Neural progenitor cell (in vitro differentiated cells): ENCODE measurements around the gene CKS1B. TPM values are rescaled to one million over a fixed set of nuclear protein-coding genes. Genes with fewer than 3 reads are reported as not detected.

Experiments used
- DNase-seq: peaks from one replicate; pipeline ENCODE4 v3.0.0-alpha.2; 2016; ENCODE audit warnings: low spot score
- H2AFZ ChIP-seq: fragments of 200-600 bp; sonication (generic); replicated peaks from 2 replicates; pipeline ENCODE4 v1.6.1; 2016; ENCODE audit warnings: antibody characterized with exemption
- H3F3A ChIP-seq: fragments of 200-600 bp; sonication (generic); 2 replicates; pipeline ENCODE4 v1.6.1; 2016; ENCODE audit warnings: antibody characterized with exemption, low read depth
- H3K27ac ChIP-seq: fragments of 200-600 bp; sonication (generic); 2 replicates; pipeline ENCODE4 v1.5.1; 2016; ENCODE audit warnings: mild to moderate bottlenecking
- H3K27me3 ChIP-seq: fragments of 200-600 bp; sonication (generic); 2 replicates; pipeline ENCODE4 v1.6.1; 2016; ENCODE audit warnings: mild to moderate bottlenecking, moderate library complexity
- H3K36me3 ChIP-seq: fragments of 200-600 bp; sonication (generic); 2 replicates; pipeline ENCODE4 v1.5.1; 2016
- H3K4me1 ChIP-seq: fragments of 200-600 bp; sonication (generic); 2 replicates; pipeline ENCODE4 v1.6.1; 2016; ENCODE audit warnings: mixed run types
- H3K4me2 ChIP-seq: fragments of 200-600 bp; sonication (generic); 2 replicates; pipeline ENCODE4 v1.6.1; 2016
- H3K4me3 ChIP-seq: fragments of 200-600 bp; sonication (generic); 2 replicates; pipeline ENCODE4 v1.5.1; 2016
- H3K79me2 ChIP-seq: fragments of 200-600 bp; sonication (generic); 2 replicates; pipeline ENCODE4 v1.6.1; 2016; ENCODE audit warnings: low read depth
- H3K9ac ChIP-seq: fragments of 200-600 bp; sonication (generic); 2 replicates; pipeline ENCODE4 v1.6.1; 2016
- H3K9me3 ChIP-seq: fragments of 200-600 bp; sonication (generic); 2 replicates; pipeline ENCODE4 v1.5.1; 2016; ENCODE audit warnings: low read depth
- H4K20me1 ChIP-seq: fragments of 200-600 bp; sonication (generic); 2 replicates; pipeline ENCODE4 v1.6.1; 2016; ENCODE audit warnings: low read depth
- H3K27ac Mint-ChIP-seq: 3 replicates; pipeline ENCODE4 v1.8.0; 2021; ENCODE audit warnings: mixed read lengths
- H3K27me3 Mint-ChIP-seq: 2 replicates; pipeline ENCODE4 v1.8.0; 2022; ENCODE audit warnings: low read depth, mild to moderate bottlenecking, inconsistent platforms, moderate library complexity, mixed read lengths; ENCODE audit not compliant: insufficient read depth
- H3K36me3 Mint-ChIP-seq: 3 replicates; pipeline ENCODE4 v1.8.0; 2021; ENCODE audit warnings: mixed read lengths
- H3K4me1 Mint-ChIP-seq: 3 replicates; pipeline ENCODE4 v1.8.0; 2021; ENCODE audit warnings: mixed read lengths
- H3K4me3 Mint-ChIP-seq: 3 replicates; pipeline ENCODE4 v1.8.0; 2021; ENCODE audit warnings: mild to moderate bottlenecking, moderate library complexity, mixed read lengths
- H3K9me3 Mint-ChIP-seq: 3 replicates; pipeline ENCODE4 v1.8.0; 2020; ENCODE audit warnings: mixed read lengths
- EZH2 ChIP-seq: fragments of 200-600 bp; sonication (generic); IDR thresholded peaks from 2 replicates; pipeline ENCODE4 v1.6.1; 2017; ENCODE audit warnings: antibody characterized with exemption, mild to moderate bottlenecking, moderate library complexity
- EZH2phosphoT487 ChIP-seq: fragments of 200-600 bp; sonication (generic); IDR thresholded peaks from 2 replicates; pipeline ENCODE4 v1.6.1; 2017; ENCODE audit warnings: antibody characterized with exemption
- total RNA-seq: library from RNA; depleted of rRNA; stranded (reverse); fragments of >200 nt; gene quantifications from 2 replicates; pipeline ENCODE4 v1.2.3, GENCODE V29; 2015; ENCODE audit warnings: low replicate concordance
- TF ChIP-seq, protein P1 (sequence below): fragments of 200-600 bp; sonication (generic); IDR thresholded peaks from 2 replicates; pipeline ENCODE4 v1.5.1; 2017; ENCODE audit warnings: antibody characterized with exemption, mild to moderate bottlenecking

CKS1B gene
- total RNA-seq, 1 donor from 2014 or later, result 297 TPM

DNA sequence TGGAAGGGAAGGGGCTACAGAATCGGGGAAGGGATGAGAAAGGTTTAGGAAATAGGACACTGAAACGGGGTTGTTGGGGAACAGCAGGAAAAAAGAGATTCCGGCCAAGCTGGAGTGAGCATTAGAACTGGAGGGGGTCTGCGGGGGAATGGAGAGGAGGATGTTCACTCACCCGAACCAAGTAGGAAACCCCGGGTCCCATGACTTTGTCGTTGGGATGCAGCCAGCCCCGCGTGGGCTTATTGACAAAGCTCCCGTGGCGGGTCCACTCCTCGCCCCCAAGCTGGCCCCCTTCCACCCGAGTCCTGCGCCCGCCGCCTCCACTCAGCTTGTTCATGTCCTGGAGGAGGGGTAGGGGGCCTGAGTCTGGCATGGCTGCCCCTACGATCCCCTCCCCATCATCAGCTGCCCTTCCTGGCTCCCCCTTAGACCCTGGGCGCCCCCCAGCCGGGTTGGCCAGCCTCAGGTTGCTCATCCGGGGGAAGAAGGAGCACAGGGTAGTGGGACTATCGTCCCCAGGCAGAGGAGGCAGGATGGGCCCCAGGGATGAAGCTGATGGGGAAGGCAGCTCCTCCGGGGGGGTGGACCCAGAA, 4.5 kb upstream of the CKS1B start:
- DNase-seq, result peak; percentile 33
- Histone ChIP-seq H4K20me1 (peaks cover 13% of the 10 kb centered on the region), H3K9me3 (no peaks in the 10 kb centered on the region), H3F3A (peaks cover 40% of the 10 kb centered on the region), H3K27ac (no peak overlapping the region), H3K27me3 (no peaks in the 10 kb centered on the region), H3K4me1 (peaks cover 35% of the 10 kb centered on the region), H3K9ac (peak overlapping the region; percentile 51), H2AFZ (no peak overlapping the region), H3K36me3 (no peaks in the 10 kb centered on the region), H3K4me2 (peak overlapping the region; percentile 91), H3K4me3 (peak overlapping the region; percentile 51), H3K79me2 (peaks cover 46% of the 10 kb centered on the region)
- H3K27me3 Mint-ChIP-seq, result peaks cover 3% of the 10 kb centered on the region
- peaks cover 40% of the 10 kb centered on the region for H3K4me1 Mint-ChIP-seq
- H3K9me3 Mint-ChIP-seq, result no peaks in the 10 kb centered on the region
- H3K27ac Mint-ChIP-seq, result peak overlapping the region; percentile 38
- H3K4me3 Mint-ChIP-seq, result peak overlapping the region; percentile 83
- H3K36me3 Mint-ChIP-seq, result peaks cover 12% of the 10 kb centered on the region
- no peak for TF ChIP-seq EZH2phosphoT487
- TF ChIP-seq, protein P1, sequence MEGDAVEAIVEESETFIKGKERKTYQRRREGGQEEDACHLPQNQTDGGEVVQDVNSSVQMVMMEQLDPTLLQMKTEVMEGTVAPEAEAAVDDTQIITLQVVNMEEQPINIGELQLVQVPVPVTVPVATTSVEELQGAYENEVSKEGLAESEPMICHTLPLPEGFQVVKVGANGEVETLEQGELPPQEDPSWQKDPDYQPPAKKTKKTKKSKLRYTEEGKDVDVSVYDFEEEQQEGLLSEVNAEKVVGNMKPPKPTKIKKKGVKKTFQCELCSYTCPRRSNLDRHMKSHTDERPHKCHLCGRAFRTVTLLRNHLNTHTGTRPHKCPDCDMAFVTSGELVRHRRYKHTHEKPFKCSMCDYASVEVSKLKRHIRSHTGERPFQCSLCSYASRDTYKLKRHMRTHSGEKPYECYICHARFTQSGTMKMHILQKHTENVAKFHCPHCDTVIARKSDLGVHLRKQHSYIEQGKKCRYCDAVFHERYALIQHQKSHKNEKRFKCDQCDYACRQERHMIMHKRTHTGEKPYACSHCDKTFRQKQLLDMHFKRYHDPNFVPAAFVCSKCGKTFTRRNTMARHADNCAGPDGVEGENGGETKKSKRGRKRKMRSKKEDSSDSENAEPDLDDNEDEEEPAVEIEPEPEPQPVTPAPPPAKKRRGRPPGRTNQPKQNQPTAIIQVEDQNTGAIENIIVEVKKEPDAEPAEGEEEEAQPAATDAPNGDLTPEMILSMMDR, result no peak
- no peak for TF ChIP-seq EZH2

DNA sequence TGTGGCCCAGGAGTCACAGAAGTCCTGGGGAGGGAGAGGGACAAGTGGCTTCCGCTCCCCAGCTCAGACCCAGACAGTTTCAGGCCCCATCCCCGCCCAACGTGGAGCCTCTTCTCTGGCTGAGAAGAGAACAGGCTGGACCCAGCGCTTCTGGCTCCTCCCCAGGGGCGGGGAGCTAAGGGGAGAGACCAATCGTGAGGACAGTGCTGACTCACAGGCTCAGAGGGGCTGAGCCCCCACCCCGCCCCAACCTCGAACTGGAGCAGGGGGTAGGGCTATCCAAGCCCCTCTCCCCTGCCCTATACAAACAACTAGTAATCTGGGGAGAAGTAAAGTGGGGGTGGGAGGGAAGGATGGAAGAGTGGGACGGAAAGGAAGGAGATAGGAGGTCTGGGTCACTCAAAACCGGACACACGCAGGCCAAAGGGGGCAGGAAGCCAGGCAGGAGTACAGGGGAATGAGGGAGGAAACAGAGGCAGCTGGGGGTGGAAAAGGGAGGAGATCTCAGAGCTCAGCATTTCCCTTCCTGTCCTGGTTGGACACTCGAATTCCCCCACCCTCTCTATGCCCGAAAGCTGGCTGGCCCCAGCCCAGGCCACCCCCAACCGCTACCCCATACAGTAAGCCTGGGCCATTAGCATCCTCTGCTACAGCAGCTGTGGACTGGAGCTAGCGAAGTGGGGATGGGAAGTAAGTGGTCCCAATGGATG, 3.7 kb upstream of the CKS1B start, which contains the start of gene SHC1:
Gene SHC1 (minus strand): TSS at position 117 of the 710 bp plus-strand sequence. CDS start 221 bp downstream, outside the sequence.
- H3K79me2 ChIP-seq, result peaks cover 54% of the 10 kb centered on the region
- peak within 1 kb of the TSS; percentile 51 for H3K4me3 ChIP-seq
- H4K20me1 ChIP-seq, result peaks cover 14% of the 10 kb centered on the region
- Mint-ChIP-seq H3K36me3 (peaks cover 7% of the 10 kb centered on the region), H3K27me3 (peaks cover 3% of the 10 kb centered on the region), H3K9me3 (no peaks in the 10 kb centered on the region), H3K4me3 (peak within 1 kb of the TSS; percentile 83), H3K27ac (peak within 1 kb of the TSS; percentile 96), H3K4me1 (peaks cover 40% of the 10 kb centered on the region)
- no peak for TF ChIP-seq EZH2
- TF ChIP-seq EZH2phosphoT487, result no peak
- TF ChIP-seq, protein P1, result no peak
- H2AFZ ChIP-seq, result no peak within 1 kb of the TSS
- no peaks in the 10 kb centered on the region for H3K9me3 ChIP-seq
- H3K36me3 ChIP-seq, result no peaks in the 10 kb centered on the region
- peaks cover 44% of the 10 kb centered on the region for H3F3A ChIP-seq
- peaks cover 35% of the 10 kb centered on the region for H3K4me1 ChIP-seq
- H3K4me2 ChIP-seq, result peak within 1 kb of the TSS; percentile 91
- peak within 1 kb of the TSS; percentile 43 for H3K27ac ChIP-seq
- H3K9ac ChIP-seq, result peak within 1 kb of the TSS; percentile 51
- peak; percentile 96 for DNase-seq
- no peaks in the 10 kb centered on the region for H3K27me3 ChIP-seq

GRCh38 chr1:154971341-154971998, 3.0 kb upstream of the CKS1B start:
- peaks cover 42% of the 10 kb centered on the region for H3K4me1 ChIP-seq
- no peak for DNase-seq
- H3K79me2 ChIP-seq, result peaks cover 61% of the 10 kb centered on the region
- H3K27ac Mint-ChIP-seq, result peak overlapping the region; percentile 96
- H3K4me2 ChIP-seq, result peak overlapping the region; percentile 91
- peaks cover 44% of the 10 kb centered on the region for H3F3A ChIP-seq
- H3K9me3 ChIP-seq, result no peaks in the 10 kb centered on the region
- TF ChIP-seq EZH2phosphoT487 (no peak), EZH2 (no peak)
- TF ChIP-seq, protein P1, result no peak
- H3K4me1 Mint-ChIP-seq, result peaks cover 40% of the 10 kb centered on the region
- no peaks in the 10 kb centered on the region for H3K27me3 ChIP-seq
- H4K20me1 ChIP-seq, result peaks cover 21% of the 10 kb centered on the region
- peaks cover 6% of the 10 kb centered on the region for H3K36me3 Mint-ChIP-seq
- H3K27ac ChIP-seq, result peak overlapping the region; percentile 43
- peak overlapping the region; percentile 51 for H3K4me3 ChIP-seq
- H3K4me3 Mint-ChIP-seq, result peak overlapping the region; percentile 83
- H3K9ac ChIP-seq, result no peak overlapping the region
- no peak overlapping the region for H2AFZ ChIP-seq
- no peaks in the 10 kb centered on the region for H3K9me3 Mint-ChIP-seq
- no peaks in the 10 kb centered on the region for H3K36me3 ChIP-seq
- H3K27me3 Mint-ChIP-seq, result peaks cover 3% of the 10 kb centered on the region
